Skin epidermis (tissue), 12 donors: ENCODE results near the gene CSNK1E.
A peak's percentile ranks its signal among the peaks of the same experiment; 100 is the strongest.
"Not testable (repeated sequence)": the region's sequence is repeated elsewhere in the genome, so short reads cannot be mapped to it uniquely, and the experiment has no call there.

Source experiments
- H3K27ac ChIP-seq, 21 experiments: fragments of 200-600 bp; sonication (generic) in 11 of 21; one replicate each; pipeline ENCODE4 v1.5.0; 2020; ENCODE audit warnings: mild to moderate bottlenecking in 3 of 21, inconsistent platforms in 2 of 21, moderate library complexity in 2 of 21
- H3K4me3 ChIP-seq, 7 experiments: fragments of 200-600 bp; sonication (generic) in 2 of 7; one replicate each; pipeline ENCODE4 v1.5.0; 2020; ENCODE audit warnings: inconsistent platforms in 2 of 7, mild to moderate bottlenecking in 2 of 7, moderate library complexity in 1 of 7

CSNK1E gene

DNA sequence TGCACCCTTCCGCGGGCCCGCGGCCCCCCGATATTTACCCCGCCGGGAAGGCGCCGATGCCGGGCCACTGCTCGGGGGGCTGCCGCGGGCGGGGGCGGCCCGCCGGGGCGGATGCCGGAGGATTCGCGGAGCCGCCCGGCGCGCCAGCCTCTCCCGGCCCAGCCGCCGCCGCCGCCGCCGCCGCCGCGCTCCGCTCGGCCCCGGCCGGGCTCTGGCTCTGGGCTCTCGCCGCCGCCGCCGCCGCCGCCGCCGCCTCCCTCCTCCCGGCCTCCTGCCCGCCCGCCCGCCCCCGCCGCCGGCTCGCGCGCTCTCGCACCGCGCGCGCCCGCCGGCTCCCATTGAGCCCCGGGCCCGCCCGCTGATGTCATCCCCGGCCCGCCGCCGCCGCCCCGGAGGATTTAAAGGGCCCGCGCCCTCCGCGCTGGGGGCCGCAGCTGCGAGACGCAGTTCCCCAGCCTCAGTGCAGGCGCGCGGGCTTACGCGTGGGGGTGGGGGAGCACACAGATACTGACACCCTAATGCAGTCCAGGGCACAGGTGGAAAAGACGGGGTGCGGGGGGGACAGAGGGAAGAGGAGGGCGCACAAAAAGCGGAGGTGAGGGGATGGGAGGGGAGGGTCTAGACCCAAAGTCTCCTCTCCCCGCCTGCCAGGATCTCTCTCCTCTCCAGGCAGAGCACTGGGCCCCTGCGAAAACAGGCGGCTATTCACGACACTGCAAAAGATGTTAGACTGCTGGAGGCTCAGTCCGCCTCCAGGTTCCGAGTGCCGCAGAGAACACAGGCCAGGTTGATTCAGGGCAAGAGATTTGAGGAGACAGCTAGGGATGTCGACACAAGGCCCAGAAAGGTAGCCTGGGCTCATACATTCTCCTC lies at the start of gene CSNK1E:
CSNK1E (minus strand) TSS at position 312 of the 873 bp plus-strand sequence. CDS start 3,276 bp downstream, outside the sequence.
- Histone ChIP-seq H3K4me3 (peak within 1 kb of the TSS; percentile 58 to 92 (median 83)), H3K27ac (peak within 1 kb of the TSS; percentile 88 to 100 (median 97))

GRCh38 chr22:38365829-38366228 lies 48.6 kb upstream of the CSNK1E start:
- H3K27ac ChIP-seq, H3K4me3 ChIP-seq: not testable (repeated sequence)

- H3K27ac ChIP-seq, H3K4me3 ChIP-seq: not testable (repeated sequence)
These were observed 47.9 kb upstream of the CSNK1E start for GRCh38 chr22:38365174-38365573.

DNA sequence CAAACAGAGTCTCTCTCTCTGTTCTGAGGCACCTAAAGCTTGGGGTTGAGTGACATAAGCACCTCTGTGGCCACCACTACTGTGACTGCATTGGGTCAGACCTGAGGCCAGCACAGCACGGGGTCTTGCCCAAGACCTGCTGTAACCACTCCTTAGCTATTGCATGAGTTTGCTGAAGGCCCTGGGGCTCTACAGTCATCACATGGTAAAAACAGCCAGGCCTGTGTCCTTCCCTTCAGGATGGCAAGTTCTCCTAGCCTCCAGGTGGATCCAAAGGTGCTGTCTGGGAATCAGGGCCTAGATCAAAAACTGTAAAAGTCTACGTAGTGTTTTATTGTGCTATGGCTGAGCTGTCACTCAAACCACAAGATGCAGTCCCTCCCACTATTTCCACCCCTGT lies 43.3 kb upstream of the CSNK1E start:
- not testable (repeated sequence) for H3K4me3 ChIP-seq

DNA sequence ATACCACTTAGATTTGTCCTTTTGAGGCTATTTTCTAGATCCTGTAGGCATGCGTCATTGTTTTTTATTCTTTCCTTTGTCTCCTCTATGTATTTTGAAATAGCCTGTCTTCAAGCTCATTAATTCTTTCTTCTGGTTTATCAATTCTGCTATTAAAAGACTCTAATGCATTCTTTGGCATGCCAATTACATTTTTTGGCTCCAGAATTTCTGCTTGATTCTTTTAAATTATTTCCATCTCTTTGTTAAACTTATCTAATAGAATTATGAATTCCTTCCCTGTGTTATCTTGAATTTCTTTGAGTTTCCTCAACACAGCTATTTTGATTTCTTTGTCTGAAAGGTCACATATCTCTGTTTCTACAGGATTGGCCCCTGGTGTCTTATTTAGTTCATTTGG lies 42.6 kb upstream of the CSNK1E start:
- H3K4me3 ChIP-seq, H3K27ac ChIP-seq: not testable (repeated sequence)

More for the DNA sequence above, 43.3 kb upstream of the CSNK1E start:
- not testable (repeated sequence) for H3K27ac ChIP-seq

DNA sequence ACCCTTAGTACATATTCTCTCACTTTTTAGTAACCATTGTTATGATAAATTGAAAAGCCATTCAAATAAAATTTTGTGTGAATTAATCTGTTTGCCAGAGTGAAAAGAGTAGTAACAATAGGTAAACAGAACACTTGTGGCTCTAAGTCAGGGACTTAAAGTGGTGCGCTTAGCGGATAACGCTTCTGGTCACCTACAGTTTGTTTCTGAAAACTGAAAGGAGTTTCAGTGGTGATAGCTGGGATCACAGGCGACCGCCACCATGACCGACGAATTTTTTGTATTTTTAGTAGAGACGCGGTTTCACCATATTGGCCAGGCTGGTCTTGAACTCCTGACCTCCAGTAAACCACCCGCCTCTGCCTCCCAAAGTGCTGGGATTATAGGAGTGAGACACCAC lies 40.7 kb upstream of the CSNK1E start:
- H3K4me3 ChIP-seq, H3K27ac ChIP-seq: not testable (repeated sequence)

DNA sequence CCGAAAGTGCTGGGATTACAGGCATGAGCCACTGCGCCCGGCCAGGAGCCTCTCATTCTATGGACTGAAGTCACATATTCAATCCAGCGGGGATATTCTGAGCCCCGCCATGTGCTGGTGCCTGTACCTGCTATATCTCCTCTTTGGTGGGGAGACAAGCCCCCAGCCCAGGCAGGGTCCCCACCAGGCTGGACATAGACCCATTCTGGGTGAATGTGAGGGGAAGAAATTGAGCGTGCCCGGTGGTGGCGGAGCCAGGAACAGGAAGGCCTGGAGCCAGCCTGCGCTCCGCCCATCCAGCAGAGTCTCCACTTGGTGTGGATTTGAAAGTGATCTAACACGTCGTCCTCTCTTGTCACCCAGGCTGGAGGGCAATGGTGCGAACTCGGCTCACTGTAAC lies 38.0 kb upstream of the CSNK1E start:
- H3K4me3 ChIP-seq: no peak overlapping the region
- no peak overlapping the region for H3K27ac ChIP-seq

DNA sequence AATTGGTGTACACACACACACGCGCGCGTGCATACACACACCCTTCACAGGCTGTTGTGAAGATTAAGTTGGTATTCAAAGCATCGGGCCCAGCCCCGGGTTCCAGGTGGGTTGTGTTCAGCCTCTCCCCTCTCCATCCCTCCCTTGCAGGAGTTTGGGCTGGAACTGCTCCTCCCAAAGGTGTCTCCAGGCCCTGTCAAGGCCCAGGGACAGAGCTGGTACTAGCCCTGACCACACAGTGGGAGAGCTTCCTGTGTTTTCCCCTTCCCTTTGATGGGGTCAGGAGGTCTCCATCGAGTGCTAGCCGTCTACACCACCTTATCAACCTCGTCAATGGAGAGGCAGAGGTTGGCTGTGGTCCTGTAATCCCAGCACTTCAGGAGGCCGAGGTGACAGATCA lies 36.5 kb upstream of the CSNK1E start:
- H3K27ac ChIP-seq: peak overlapping the region in 1 of 21 experiments; percentile 35
- H3K4me3 ChIP-seq: no peak overlapping the region

DNA sequence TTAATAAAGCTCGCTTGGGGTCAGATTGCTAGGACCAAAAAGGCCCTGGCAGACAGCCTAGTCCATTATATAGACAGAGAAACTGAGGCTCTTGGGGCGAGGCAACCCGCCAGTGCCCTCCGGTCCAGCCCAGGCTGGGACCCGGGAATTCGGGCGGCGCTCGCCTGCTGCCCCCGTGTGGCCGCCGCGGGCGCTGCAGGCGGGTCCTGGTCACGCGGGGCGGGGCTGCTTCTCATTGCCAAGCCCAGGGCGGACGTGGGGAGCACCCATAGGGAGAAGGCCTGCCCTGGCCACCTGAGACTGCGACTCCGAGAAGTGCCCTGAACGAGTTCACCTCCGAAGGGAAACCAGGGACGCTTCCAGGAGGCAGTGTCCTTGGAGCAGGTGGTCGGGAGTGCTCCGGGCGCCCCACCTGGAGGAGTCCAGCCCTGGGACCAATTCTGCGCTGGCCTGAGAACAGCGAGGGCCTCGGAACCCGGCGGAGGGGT lies 36.0 kb upstream of the CSNK1E start:
- H3K27ac ChIP-seq: peak overlapping the region in 1 of 21 experiments; percentile 35
- H3K4me3 ChIP-seq: no peak overlapping the region

GRCh38 chr22:38352436-38352835 lies 35.2 kb upstream of the CSNK1E start:
- H3K4me3 ChIP-seq: no peak overlapping the region
- no peak overlapping the region for H3K27ac ChIP-seq

GRCh38 chr22:38350444-38351359 lies 33.5 kb upstream of the CSNK1E start:
- no peak overlapping the region for H3K27ac ChIP-seq
- H3K4me3 ChIP-seq: no peak overlapping the region

DNA sequence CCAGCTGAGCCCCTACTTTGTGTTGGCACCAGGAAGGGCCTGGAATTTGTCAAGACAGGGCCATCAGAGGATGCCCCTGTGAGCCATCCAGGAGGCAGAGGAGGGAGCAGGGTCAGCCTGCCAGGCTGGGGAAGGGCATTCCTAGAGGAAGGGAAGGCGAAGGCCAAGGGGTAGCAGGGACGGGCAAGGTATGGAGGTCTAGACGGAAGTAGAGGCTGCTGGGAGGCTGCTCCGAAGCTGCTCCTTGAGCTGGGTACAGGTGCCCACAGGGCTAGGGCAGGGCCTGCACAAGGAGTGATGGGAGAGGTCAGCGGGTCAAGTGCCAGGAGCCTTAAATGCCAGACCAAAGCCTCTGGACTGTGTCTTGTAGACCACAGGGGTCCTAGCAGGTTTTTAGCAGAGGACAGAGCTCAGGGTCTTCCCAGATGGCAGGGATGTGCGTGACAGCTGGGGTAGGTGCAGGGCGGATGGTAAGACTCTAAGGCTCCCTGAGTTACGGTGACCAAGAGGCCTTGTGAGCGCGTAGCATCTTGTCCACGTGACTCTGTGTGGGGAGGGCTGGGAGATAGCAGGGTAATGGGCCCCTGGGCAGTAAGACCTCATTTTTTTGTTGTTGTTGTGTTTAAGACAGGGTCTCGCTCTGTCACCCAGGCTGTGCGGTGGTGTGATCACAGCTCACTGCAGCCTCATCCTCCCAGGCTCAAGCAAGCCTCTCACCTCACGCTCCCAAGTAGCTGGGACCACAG lies 31.7 kb upstream of the CSNK1E start:
- H3K27ac ChIP-seq: peak overlapping the region in 2 of 21 experiments; percentile 11 to 46
- no peak overlapping the region for H3K4me3 ChIP-seq

GRCh38 chr22:38347944-38348750 lies 30.9 kb upstream of the CSNK1E start:
- peak overlapping the region in 2 of 21 experiments; percentile 11 to 46 for H3K27ac ChIP-seq

DNA sequence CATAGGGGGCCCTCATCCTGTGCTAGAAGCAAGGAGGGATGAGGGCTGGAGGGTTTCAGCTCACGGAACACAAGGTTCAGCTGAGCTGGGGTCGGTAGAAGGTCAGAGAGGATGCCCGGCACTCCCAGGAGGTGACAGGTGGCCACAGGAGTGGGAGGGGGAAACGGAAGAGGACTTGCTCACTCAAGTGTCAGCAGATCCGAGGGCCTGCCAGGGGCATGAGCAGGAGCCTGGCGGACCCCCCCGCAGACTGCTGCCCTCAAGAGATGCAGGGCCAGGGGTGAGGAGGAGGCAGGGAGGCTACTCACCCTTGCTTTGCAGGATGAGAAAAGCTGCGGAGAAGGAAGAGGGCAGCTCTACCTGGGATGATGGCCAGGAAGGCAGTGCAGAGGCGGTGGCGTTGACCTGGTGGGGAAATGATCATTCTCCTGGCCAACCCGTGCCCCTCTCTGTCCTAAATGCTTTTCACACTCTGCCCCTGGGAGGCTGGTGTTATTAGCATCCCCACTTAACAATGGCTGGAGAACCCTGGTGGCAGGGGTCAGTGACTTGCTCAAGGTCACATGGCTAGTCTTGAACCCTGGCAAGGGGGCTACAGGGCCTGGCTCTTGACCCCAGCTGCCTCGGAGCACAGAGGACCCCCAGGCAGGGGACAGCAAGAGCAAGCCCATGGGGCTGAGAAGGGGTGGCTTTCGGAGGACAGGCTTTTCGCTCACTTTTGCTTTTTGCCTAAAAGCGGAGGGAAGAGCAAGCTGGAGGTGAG lies 30.1 kb upstream of the CSNK1E start:
- H3K27ac ChIP-seq: no peak overlapping the region

More at GRCh38 chr22:38347944-38348750, 30.9 kb upstream of the CSNK1E start:
- no peak overlapping the region for H3K4me3 ChIP-seq

GRCh38 chr22:38346506-38346905 lies 29.3 kb upstream of the CSNK1E start:
- H3K27ac ChIP-seq: no peak overlapping the region
- H3K4me3 ChIP-seq: no peak overlapping the region

More for the DNA sequence above, 30.1 kb upstream of the CSNK1E start:
- no peak overlapping the region for H3K4me3 ChIP-seq

DNA sequence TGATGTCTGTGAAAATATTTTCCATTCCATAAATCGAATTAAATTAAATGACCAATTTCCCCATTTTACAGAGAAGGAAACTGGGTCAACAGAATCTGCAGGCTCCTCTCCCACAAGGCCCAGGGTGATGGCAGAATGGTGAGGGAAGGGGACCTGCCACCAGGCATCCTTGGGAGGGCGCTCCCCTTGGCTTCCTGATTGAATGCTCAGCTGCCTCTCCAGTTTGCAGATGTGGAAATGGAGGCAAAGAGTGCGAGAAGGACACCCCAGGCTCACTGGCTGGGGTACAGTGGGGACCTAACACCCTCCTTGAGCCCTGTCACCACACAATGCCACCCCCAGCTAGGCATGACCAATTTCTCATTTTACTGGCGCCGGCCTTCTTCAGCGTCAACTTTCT lies 28.5 kb upstream of the CSNK1E start:
- H3K27ac ChIP-seq: no peak overlapping the region

GRCh38 chr22:38339893-38340292 lies 22.7 kb upstream of the CSNK1E start:
- not testable (repeated sequence) for H3K4me3 ChIP-seq, H3K27ac ChIP-seq

More for the DNA sequence above, 28.5 kb upstream of the CSNK1E start:
- H3K4me3 ChIP-seq: no peak overlapping the region

- no peak overlapping the region for H3K4me3 ChIP-seq
- no peak overlapping the region for H3K27ac ChIP-seq
These were observed 21.6 kb upstream of the CSNK1E start for GRCh38 chr22:38338772-38339379.
